ENCODE data around the gene WDR76.

GRCh38 chr15:43859546-43859945 is 32.7 kb downstream of the WDR76 start:
- TF ChIP-seq SMC3 (IDR thresholded peaks at IDR 0.05; ENCODE audit: low read depth, low read length) (no peak), CTCF (IDR thresholded peaks at IDR 0.05) (no peak)

Data from SK-N-SH (cell line).